ENCODE results near the gene CCL24.
"Not testable (repeated sequence)": the region's sequence is repeated elsewhere in the genome, so short reads cannot be mapped to it uniquely, and the experiment has no call there.

CCL24 gene

DNA sequence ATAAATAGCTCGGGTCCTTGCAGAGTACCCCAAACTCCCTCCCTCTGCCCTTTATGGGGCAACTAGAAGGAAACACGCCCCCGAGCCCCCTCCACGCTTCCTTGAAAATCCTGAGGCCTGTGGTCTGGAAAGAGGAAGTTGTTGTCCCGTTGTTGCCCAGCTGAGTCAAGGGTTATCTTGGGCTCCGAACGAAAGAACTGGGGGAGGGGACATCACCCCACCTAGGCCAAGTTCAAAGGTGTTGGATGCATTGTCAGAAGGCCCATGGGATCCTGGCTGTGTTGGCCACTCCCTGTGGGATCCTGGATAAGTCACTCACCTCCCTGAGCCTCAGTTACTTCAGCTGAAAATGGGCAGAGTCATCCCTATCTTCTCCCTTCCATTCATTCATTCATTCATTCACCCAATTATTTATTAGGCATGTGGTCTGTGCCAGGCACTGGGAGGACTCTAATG lies at the start of gene CCL24:
Gene CCL24, minus strand, starts transcription at position 26 of the 456 bp plus-strand sequence. CDS start 91 bp downstream, outside the sequence.
- no peak for DNase-seq

DNA sequence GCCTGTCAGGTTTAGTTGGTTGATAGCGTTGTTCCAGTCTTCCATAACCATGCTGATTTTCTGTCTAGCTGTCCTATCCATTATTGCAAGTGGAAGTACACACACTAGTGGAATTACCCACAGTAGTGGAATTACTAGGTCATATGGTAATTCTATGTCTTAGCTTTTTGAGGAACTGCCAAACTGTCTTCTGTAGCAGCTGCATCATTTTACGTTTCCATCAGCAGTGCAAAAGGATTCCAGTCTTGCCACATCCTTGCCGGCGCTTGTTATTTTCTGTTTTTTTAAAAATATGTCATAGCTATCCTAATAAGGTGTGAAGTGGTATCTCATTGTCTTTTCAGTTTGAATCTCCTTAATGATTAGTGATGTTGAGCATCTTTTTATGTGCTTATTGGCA lies 48.0 kb upstream of the CCL24 start:
- DNase-seq, result no peak

- no peak for DNase-seq
Observed at GRCh38 chr7:75858410-75858809, 44.8 kb upstream of the CCL24 start.

DNA sequence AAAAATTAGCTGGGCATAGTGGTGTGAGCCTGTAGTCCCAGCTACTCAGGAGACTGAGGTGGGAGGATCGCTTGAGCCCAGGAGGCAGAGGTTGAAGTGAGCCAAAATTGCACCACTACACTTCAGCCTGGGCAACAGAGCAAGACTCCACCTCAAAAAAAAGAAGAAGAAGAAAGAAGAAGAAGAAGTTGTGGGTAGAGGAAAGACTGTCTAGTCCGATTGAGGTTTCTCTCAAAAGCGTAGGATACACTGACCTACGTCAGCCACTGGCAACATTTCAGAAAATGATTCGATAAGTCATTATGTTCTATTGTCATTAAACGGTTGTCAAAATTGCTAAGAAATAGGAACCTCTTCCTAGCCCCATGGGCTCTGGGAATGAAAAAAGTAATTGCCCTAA lies 42.9 kb upstream of the CCL24 start:
- no peak for DNase-seq

DNA sequence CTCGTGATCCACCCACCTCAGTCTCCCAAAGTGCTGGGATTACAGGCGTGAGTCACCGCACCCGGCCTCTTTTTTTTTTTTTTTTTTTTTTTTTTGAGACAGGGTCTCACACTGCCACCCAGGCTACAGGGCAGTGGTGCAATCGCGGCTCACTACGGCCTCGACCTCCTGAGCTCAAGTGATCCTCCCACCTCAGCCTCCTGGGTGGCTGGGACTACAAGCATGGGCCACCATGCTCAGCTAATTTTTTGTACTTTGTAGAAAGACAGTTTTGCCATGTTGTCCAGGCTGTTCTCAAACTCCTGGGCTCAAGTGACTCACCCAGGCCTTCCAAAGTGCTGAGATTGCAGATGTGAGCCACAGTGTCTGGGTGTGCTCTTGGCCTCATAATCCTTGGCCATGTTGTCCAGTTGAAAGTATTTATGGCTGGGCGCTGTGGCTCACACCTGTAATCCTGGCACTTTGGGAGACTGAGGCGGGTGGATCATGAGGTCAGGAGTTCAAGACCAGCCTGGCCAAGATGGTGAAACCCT lies 41.3 kb upstream of the CCL24 start:
- DNase-seq, result not testable (repeated sequence)

DNA sequence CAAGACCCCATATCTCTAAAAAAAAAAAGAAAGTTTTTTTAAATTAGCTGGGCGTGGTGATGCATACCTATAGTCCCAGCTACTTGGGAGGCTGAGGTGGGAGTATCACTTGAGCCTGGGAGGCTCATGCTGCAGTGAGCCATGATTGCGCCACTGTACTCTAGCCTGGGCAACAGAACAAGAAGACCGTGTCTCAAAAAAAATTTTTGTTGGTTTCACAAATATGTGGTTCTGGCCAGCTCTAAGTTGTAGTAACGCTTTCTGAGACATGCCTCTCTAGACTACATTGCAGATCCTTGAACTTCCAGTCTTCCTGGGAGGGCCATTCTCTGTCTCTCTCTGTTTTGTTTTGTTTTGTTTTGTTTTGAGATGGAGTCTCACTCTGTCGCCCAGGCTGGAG lies 40.6 kb upstream of the CCL24 start:
- no peak for DNase-seq

GRCh38 chr7:75850235-75850634 lies 36.6 kb upstream of the CCL24 start:
- DNase-seq, result no peak

DNA sequence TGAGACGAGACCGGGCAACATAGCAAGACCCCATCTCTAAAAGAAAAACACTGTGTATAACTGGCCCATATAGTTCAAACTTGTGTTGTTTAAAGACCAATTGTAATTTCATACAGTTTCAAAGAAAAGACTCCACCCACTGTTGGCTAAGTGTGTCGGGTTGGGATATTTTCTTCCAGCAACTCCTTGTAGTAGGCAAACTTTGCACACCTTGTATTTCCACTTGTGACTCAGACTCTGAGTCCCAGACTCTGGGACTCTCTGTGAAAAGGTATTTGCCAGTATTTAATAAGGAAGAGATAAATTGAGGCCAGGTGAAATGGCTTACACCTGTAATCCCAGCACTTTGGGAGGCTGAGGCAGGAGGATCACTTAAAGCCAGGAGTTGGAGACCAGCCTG lies 36.0 kb upstream of the CCL24 start:
- DNase-seq, result no peak

GRCh38 chr7:75847707-75848106 lies 34.1 kb upstream of the CCL24 start:
- DNase-seq, result no peak

DNA sequence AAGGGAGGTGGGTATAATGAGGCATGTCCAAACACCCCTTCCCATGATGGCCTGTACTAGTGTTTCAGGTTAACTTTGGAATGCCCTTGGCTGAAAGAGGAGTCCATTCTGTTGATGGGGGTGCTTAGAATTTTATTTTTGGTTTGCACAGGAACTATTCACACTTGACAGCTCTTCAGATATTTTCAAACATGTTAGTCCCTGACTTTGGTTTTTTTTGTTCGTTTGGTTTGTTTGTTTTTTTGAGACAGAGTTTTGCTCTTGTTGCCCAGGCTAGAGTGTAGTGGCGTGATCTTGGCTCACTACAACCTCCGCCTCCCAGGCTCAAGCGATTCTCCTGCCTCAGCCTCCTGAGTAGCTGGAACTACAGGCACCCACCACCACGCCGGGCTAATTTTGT lies 31.5 kb upstream of the CCL24 start:
- DNase-seq, result not testable (repeated sequence)

- DNase-seq, result no peak
Observed at GRCh38 chr7:75844158-75844557, 30.6 kb upstream of the CCL24 start.

GRCh38 chr7:75843613-75844116 lies 30.1 kb upstream of the CCL24 start:
- DNase-seq, result no peak

DNA sequence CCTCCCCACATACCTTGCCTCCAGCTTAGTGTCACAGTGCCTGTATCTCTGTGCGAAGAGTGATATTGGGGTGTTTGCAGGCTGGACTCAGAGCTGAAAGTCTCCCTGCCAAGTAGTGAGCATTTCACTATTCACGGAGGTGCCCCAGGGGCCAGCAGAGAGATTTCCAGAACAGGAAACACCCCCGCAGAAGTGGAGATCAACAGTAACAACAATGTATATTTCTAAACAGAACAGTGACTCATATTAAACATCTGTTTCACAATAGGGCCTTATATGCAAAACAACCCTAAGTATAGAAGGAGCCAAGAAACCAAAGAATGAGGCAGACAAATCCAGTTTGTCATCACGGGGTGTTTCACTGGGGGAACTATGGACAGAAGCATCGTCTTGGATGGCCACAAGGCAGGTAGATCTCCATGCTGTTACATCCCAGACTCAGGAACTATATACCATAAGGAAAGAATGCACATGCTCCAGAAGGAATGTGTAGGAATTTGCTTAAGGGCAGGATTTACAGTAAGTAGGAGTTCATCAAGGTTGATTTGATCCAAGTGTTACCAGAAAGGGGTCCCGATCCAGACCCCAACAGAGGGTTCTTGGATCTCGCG lies 29.3 kb upstream of the CCL24 start:
- DNase-seq, result no peak

GRCh38 chr7:75840029-75840428 lies 26.4 kb upstream of the CCL24 start:
- DNase-seq, result no peak

GRCh38 chr7:75838281-75838930 lies 24.8 kb upstream of the CCL24 start:
- not testable (repeated sequence) for DNase-seq

DNA sequence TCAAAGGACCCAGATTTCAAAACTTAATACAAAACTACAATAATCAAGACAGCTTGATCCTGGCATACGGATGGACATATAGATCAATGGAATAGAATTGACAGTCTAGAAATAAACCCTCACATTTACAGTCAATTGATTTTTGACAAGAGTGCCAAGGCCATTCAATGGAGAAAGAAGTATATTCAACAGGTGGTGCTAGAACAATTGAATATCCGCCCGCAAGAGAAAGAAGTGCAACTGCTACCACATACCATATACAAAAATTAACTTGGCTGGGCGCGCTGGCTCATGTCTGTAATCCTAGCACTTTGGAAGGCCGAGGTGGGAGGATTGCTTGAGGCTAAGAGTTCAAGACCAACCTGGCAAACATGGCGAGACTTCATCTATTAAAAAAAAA lies 23.2 kb upstream of the CCL24 start:
- DNase-seq, result no peak

GRCh38 chr7:75835688-75836285 lies 22.2 kb upstream of the CCL24 start:
- no peak for DNase-seq

DNA sequence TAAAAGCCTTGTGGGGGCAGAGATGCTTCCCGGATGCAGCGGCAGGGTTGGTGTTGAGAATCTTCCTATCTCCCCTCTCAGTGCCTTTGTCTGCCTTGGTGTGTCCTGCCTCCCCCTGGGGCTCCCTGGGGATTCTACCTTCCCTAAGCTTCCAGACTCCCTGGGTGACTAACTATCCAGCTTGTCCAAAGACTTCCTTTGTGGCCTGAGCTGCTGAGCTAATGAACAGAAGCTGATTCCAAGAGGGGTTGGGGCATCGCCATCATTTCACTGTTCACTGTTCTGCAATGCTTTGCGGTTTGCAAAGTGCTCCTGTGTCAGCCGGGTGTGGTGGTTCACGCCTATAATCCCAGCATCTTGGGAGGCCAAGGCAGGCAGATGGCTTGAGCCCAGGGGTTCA lies 20.1 kb upstream of the CCL24 start:
- not testable (repeated sequence) for DNase-seq

DNA sequence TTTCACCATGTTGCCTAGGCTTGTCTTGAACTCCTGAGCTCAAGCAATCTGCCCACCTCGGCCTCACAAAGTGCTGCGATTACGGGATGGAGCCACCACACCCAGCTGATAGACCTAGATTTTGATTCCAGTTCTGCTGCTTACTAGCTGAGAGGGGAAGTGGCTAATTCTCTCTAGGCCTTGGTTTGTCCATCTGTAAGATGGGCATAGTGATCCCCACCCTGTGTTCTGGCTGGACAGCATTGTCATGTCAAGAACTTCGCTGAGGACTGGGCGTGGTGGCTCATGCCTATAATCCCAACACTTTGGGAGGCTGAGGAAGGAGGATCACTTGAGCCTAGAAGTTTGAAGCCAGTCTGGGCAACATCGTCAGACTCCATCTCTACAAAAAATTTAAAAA lies 17.4 kb upstream of the CCL24 start:
- DNase-seq, result no peak

DNA sequence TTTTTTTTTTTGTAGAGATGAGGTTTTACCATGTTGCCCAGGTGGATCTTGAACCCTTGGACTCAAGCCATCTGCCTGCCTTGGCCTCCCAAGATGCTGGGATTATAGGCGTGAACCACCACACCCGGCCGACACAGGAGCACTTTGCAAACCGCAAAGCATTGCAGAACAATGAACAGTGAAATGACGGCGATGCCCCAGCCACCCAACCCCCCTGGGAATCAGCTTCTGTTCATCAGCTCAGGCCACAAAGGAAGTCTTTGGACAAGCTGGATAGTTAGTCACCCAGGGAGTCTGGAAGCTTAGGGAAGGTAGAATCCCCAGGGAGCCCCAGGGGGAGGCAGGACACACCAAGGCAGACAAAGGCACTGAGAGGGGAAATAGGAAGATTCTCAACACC lies 16.1 kb upstream of the CCL24 start:
- not testable (repeated sequence) for DNase-seq

- no peak for DNase-seq
Observed at GRCh38 chr7:75823198-75823910, 9.7 kb upstream of the CCL24 start.

- no peak for DNase-seq
Observed at GRCh38 chr7:75820688-75821087, 7.1 kb upstream of the CCL24 start.

GRCh38 chr7:75819711-75820110 lies 6.1 kb upstream of the CCL24 start:
- DNase-seq, result no peak

Measured in NCI-H1417 (cell line).